ENCODE measurements around the gene SETD4. TPM values are rescaled to one million over a fixed set of nuclear protein-coding genes. Genes with fewer than 3 reads are reported as not detected.

SETD4 gene
- total RNA-seq, 1 experiment from 2014 or later, result 15.6 TPM

DNA sequence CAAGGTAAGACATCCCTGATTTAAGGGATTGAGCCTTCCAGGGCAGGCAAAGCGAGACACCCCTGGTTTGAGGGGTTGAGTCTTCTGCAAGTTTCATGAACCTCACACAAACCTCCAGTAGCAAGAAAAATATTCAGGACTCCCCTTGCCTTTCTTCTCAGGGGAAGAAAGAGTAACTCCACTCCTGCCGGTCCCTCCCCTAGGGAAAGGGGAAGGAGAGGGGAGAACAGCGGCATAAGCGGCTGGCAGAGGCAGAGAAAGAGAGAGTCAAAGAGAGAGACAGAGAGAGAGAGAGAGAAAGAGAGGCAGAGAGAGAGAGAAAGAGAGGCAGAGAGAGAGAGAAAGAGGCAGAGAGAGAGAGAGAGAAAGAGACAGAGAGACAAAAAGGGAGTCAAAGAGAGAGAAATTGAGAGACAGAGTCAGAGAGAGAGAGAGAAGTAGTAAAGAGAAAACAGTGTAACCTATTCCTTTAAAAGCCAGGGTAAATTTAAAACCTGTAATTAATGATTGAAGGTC, 45.1 kb upstream of the SETD4 start:
- intact Hi-C loops (cut with micrococcal nuclease; ENCODE audit: unreplicated experiment), result no loop called here
- POLR2A ChIA-PET, result no interaction called here

DNA sequence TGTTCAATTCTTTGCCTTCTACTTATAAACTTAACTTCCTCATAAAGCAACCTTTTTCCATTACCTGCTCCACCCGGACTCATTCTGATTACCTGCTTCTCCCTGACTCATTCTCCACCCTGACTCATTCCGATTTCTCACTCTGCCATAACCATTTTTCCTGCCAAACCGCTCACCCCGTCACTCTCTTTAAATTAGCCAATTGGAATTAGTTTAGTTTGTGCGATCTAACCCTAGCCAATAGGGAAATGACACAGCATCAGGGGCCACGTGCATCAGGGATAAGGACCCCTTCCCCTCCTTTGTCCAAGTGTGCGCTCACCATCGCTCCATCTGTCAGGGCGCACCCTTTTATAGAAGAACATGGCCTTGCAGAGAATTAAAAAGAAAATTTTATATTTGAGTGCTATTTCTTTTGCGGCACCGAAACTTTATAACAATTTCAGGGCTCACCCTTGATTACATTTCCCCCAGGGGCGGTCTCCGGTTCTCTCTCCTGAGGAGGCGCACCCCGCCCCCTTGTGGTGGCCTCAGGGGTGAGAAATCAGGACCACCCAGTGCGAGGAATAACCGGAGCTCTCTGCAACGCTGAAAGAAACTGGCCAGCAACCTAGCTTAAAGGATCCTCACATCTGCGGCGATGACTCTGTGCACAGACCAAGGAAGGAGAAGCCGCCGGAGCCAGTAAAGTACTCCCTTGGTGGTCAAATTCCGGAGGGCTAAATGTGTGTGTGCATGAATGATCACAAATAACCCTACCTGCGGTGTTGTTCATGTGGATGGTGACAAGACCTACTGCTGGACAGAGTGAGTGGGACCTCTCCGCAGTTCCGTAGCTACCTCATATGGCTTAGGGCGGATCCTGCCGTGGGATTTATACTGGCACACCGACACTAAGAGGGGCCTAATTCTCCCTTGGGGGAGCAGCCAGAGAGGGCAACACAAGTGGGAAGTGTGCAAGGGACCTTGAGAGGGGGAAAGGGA, 44.3 kb upstream of the SETD4 start:
- ATAC-seq, result peak; percentile 92
- no peaks in the 10 kb centered on the region for H3K9me3 ChIP-seq (ENCODE audit: control insufficient read depth, insufficient read depth, low read depth, low read length)
- no peak for DNase-seq (ENCODE audit: low read depth, low spot score)
- no peaks in the 10 kb centered on the region for H3K4me1 ChIP-seq (ENCODE audit: control insufficient read depth, insufficient read depth, low read length)
- H3K27ac ChIP-seq (ENCODE audit: low read length), result peak overlapping the region; percentile 26
- BruUV-seq (replicated peaks), result no TSS peak
- intact Hi-C loops (cut with micrococcal nuclease; ENCODE audit: unreplicated experiment) (no loop called here), in situ Hi-C loops (cut with HindIII; ENCODE audit: low pct_unique_long_range_greater_than_20kb, low sequenced_read_pairs) (no loop called here)
- CTCF ChIA-PET, result interaction anchor here (0.6 to 0.9 kb wide), 2 partner anchors 17 to 576 kb away, joined by 3 to 4 read pairs; no protein-coding TSS in a partner anchor
- H3K36me3 ChIP-seq (ENCODE audit: control insufficient read depth, insufficient read depth, low read length), result no peaks in the 10 kb centered on the region
- POLR2A ChIA-PET, result no interaction called here
- H3K4me3 ChIP-seq (ENCODE audit: low read depth in 2 of 2, low read length in 2 of 2), result peak overlapping the region; percentile 36 to 75
- no peaks in the 10 kb centered on the region for H3K27me3 ChIP-seq (ENCODE audit: control insufficient read depth, insufficient read depth, low read length)
- TF ChIP-seq, protein P1, sequence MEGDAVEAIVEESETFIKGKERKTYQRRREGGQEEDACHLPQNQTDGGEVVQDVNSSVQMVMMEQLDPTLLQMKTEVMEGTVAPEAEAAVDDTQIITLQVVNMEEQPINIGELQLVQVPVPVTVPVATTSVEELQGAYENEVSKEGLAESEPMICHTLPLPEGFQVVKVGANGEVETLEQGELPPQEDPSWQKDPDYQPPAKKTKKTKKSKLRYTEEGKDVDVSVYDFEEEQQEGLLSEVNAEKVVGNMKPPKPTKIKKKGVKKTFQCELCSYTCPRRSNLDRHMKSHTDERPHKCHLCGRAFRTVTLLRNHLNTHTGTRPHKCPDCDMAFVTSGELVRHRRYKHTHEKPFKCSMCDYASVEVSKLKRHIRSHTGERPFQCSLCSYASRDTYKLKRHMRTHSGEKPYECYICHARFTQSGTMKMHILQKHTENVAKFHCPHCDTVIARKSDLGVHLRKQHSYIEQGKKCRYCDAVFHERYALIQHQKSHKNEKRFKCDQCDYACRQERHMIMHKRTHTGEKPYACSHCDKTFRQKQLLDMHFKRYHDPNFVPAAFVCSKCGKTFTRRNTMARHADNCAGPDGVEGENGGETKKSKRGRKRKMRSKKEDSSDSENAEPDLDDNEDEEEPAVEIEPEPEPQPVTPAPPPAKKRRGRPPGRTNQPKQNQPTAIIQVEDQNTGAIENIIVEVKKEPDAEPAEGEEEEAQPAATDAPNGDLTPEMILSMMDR (IDR thresholded peaks at IDR 0.05), result peak; percentile 76
- no peak for TF ChIP-seq TCF7L2 (IDR thresholded peaks at IDR 0.05; ENCODE audit: low read depth, low read length)

More for the DNA sequence above, 45.1 kb upstream of the SETD4 start:
- ATAC-seq (peak; percentile 66), DNase-seq (ENCODE audit: low read depth, low spot score) (no peak)
- CTCF ChIA-PET, result interaction anchor here (0.6 to 0.9 kb wide), 2 partner anchors 18 to 577 kb away, joined by 3 to 4 read pairs; no protein-coding TSS in a partner anchor
- no peaks in the 10 kb centered on the region for H3K36me3 ChIP-seq (ENCODE audit: control insufficient read depth, insufficient read depth, low read length)
- H3K27ac ChIP-seq (ENCODE audit: low read length), result peak overlapping the region; percentile 26
- no TSS peak for BruUV-seq (replicated peaks)
- TF ChIP-seq SIN3A (IDR thresholded peaks at IDR 0.05; ENCODE audit: borderline replicate concordance, insufficient read depth, low read depth, low read length) (no peak), TCF7L2 (IDR thresholded peaks at IDR 0.05; ENCODE audit: low read depth, low read length) (no peak), POLR2AphosphoS5 (IDR thresholded peaks at IDR 0.05; ENCODE audit: low read depth, low read length) (no peak)
- TF ChIP-seq, protein P1 (IDR thresholded peaks at IDR 0.05), result no peak
- TF ChIP-seq, protein P2, sequence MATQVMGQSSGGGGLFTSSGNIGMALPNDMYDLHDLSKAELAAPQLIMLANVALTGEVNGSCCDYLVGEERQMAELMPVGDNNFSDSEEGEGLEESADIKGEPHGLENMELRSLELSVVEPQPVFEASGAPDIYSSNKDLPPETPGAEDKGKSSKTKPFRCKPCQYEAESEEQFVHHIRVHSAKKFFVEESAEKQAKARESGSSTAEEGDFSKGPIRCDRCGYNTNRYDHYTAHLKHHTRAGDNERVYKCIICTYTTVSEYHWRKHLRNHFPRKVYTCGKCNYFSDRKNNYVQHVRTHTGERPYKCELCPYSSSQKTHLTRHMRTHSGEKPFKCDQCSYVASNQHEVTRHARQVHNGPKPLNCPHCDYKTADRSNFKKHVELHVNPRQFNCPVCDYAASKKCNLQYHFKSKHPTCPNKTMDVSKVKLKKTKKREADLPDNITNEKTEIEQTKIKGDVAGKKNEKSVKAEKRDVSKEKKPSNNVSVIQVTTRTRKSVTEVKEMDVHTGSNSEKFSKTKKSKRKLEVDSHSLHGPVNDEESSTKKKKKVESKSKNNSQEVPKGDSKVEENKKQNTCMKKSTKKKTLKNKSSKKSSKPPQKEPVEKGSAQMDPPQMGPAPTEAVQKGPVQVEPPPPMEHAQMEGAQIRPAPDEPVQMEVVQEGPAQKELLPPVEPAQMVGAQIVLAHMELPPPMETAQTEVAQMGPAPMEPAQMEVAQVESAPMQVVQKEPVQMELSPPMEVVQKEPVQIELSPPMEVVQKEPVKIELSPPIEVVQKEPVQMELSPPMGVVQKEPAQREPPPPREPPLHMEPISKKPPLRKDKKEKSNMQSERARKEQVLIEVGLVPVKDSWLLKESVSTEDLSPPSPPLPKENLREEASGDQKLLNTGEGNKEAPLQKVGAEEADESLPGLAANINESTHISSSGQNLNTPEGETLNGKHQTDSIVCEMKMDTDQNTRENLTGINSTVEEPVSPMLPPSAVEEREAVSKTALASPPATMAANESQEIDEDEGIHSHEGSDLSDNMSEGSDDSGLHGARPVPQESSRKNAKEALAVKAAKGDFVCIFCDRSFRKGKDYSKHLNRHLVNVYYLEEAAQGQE (IDR thresholded peaks at IDR 0.05; ENCODE audit: insufficient read depth in 1 of 2, low read depth in 2 of 2, low read length in 1 of 2), result no peak
- H3K4me3 ChIP-seq (ENCODE audit: low read depth in 2 of 2, low read length in 2 of 2), result peak overlapping the region; percentile 36 to 75
- no peaks in the 10 kb centered on the region for H3K9me3 ChIP-seq (ENCODE audit: control insufficient read depth, insufficient read depth, low read depth, low read length)
- H3K27me3 ChIP-seq (ENCODE audit: control insufficient read depth, insufficient read depth, low read length), result no peaks in the 10 kb centered on the region
- in situ Hi-C loops (cut with HindIII; ENCODE audit: low pct_unique_long_range_greater_than_20kb, low sequenced_read_pairs), result no loop called here
- H3K4me1 ChIP-seq (ENCODE audit: control insufficient read depth, insufficient read depth, low read length), result no peaks in the 10 kb centered on the region
